Nephron (organoid): ENCODE measurements around the gene C10orf71.

Source experiments
- H3K27ac Mint-ChIP-seq, 3 experiments: 2 replicates each; pipeline ENCODE4 v1.8.0; 2020; ENCODE audit warnings: mixed read lengths in 3 of 3, mild to moderate bottlenecking in 2 of 3, moderate library complexity in 1 of 3
- H3K27me3 Mint-ChIP-seq: 2 replicates; pipeline ENCODE4 v1.8.0; 2021; ENCODE audit warnings: low read depth, mild to moderate bottlenecking, moderate library complexity, mixed read lengths
- H3K36me3 Mint-ChIP-seq: 2 replicates; pipeline ENCODE4 v1.8.0; 2020; ENCODE audit warnings: low read depth, mixed read lengths
- H3K4me1 Mint-ChIP-seq: 2 replicates; pipeline ENCODE4 v1.8.0; 2020; ENCODE audit warnings: mixed read lengths
- H3K4me3 Mint-ChIP-seq, 3 experiments: 2 replicates each; pipeline ENCODE4 v1.8.0; 2020; ENCODE audit warnings: mild to moderate bottlenecking in 3 of 3, mixed read lengths in 3 of 3, moderate library complexity in 2 of 3
- H3K9me3 Mint-ChIP-seq: 2 replicates; pipeline ENCODE4 v1.8.0; 2020; ENCODE audit warnings: mixed read lengths
- CTCF ChIP-seq, 3 experiments: fragments of 200-600 bp; sonication (generic); IDR thresholded peaks; one replicate each; pipeline ENCODE4 v1.5.0; 2021; ENCODE audit warnings: antibody characterized with exemption in 3 of 3; ENCODE audit not compliant: unreplicated experiment in 3 of 3

Gene C10orf71

GRCh38 chr10:49308881-49309280 is 9.9 kb downstream of the C10orf71 start:
- Mint-ChIP-seq H3K27ac (no peak overlapping the region), H3K4me1 (no peaks in the 10 kb centered on the region), H3K36me3 (no peaks in the 10 kb centered on the region), H3K9me3 (peaks cover 3% of the 10 kb centered on the region), H3K4me3 (no peak overlapping the region), H3K27me3 (peaks cover 14% of the 10 kb centered on the region)
- TF ChIP-seq CTCF (IDR thresholded peaks at IDR 0.05; ENCODE audit: unreplicated experiment in 3 of 3), result no peak

DNA sequence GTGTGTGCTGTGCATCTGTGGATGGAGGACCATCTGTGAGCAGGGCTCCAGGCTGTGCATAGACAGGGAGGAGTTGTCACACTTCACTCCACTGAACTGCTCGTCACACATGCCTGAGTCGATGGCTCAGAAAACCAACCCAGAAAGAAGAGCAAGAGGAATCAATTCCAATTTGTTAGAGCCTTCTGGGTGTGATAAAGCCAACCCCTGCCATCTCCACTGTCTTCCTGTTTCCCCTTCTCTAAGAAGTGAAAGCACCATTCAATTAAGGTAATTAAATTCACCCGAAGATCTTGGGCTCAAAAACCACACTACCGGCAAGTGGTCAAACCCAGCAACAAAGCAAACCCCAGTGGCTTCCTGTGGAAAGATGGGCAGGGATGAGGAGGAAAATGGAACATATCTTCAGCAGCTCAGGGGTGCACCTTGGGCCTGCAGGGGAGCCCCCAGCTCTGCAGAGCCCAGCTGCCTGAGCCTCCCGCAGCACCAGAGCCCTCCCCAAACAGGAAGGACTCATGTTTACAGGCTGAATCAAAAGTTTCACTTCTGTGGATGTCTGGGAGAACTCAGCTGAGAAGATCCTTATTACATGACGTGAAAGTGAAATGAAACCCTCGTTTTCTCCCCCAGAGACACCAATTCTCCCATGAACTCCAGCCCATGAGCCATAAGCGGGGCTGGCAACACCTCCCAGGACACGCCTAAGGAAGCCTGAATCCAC is 10.9 kb downstream of the C10orf71 start:
- peaks cover 3% of the 10 kb centered on the region for H3K9me3 Mint-ChIP-seq
- H3K4me1 Mint-ChIP-seq, result no peaks in the 10 kb centered on the region
- no peak for TF ChIP-seq CTCF (IDR thresholded peaks at IDR 0.05; ENCODE audit: unreplicated experiment in 3 of 3)
- H3K36me3 Mint-ChIP-seq, result no peaks in the 10 kb centered on the region
- H3K4me3 Mint-ChIP-seq, result no peak overlapping the region
- peaks cover 9% of the 10 kb centered on the region for H3K27me3 Mint-ChIP-seq
- no peak overlapping the region for H3K27ac Mint-ChIP-seq

GRCh38 chr10:49310460-49310859 is 11.5 kb downstream of the C10orf71 start:
- Mint-ChIP-seq H3K9me3 (peaks cover 3% of the 10 kb centered on the region), H3K4me1 (no peaks in the 10 kb centered on the region)

GRCh38 chr10:49310901-49311554 is 12.1 kb downstream of the C10orf71 start:
- H3K4me3 Mint-ChIP-seq, result no peak overlapping the region

More at GRCh38 chr10:49310460-49310859, 11.5 kb downstream of the C10orf71 start:
- peaks cover 8% of the 10 kb centered on the region for H3K27me3 Mint-ChIP-seq
- H3K36me3 Mint-ChIP-seq, result no peaks in the 10 kb centered on the region
- H3K4me3 Mint-ChIP-seq, result no peak overlapping the region
- no peak overlapping the region for H3K27ac Mint-ChIP-seq
- no peak for TF ChIP-seq CTCF (IDR thresholded peaks at IDR 0.05; ENCODE audit: unreplicated experiment in 3 of 3)

GRCh38 chr10:49311555-49312236 is 12.7 kb downstream of the C10orf71 start:
- H3K4me3 Mint-ChIP-seq, result no peak overlapping the region
- H3K36me3 Mint-ChIP-seq, result no peaks in the 10 kb centered on the region
- H3K9me3 Mint-ChIP-seq, result peaks cover 3% of the 10 kb centered on the region
- peaks cover 4% of the 10 kb centered on the region for H3K27me3 Mint-ChIP-seq
- no peak for TF ChIP-seq CTCF (IDR thresholded peaks at IDR 0.05; ENCODE audit: unreplicated experiment in 3 of 3)
- H3K27ac Mint-ChIP-seq, result no peak overlapping the region
- no peaks in the 10 kb centered on the region for H3K4me1 Mint-ChIP-seq

More at GRCh38 chr10:49310901-49311554, 12.1 kb downstream of the C10orf71 start:
- Mint-ChIP-seq H3K4me1 (no peaks in the 10 kb centered on the region), H3K27ac (no peak overlapping the region), H3K9me3 (peaks cover 3% of the 10 kb centered on the region), H3K36me3 (no peaks in the 10 kb centered on the region), H3K27me3 (peaks cover 8% of the 10 kb centered on the region)
- no peak for TF ChIP-seq CTCF (IDR thresholded peaks at IDR 0.05; ENCODE audit: unreplicated experiment in 3 of 3)
